IMR-90 (cell line): ENCODE measurements around the gene KAZN. TPM values are rescaled to one million over a fixed set of nuclear protein-coding genes. Genes with fewer than 3 reads are reported as not detected.
A peak's percentile ranks its signal among the peaks of the same experiment; 100 is the strongest.

Experiments
- ATAC-seq: fragments of 200-7000 bp; cut with Tn5 transposase; 2 replicates; pipeline ENCODE4 v1.9.1; 2020; ENCODE audit warnings: low read depth, mild to moderate bottlenecking, moderate library complexity
- BruUV-seq: library from RNA; stranded (reverse); fragments of 400-500 nt; replicated peaks from 2 replicates; lab custom pipeline; 2021; lab: Mats Ljungman, UMichigan
- CTCF ChIA-PET: fragments of 300-600 bp; formaldehyde crosslinking; extraction: SDS; loops from one replicate; lab custom pipeline; 2021; ENCODE audit warnings: antibody characterized with exemption; lab: Yijun Ruan, JAX
- POLR2A ChIA-PET: fragments of 300-600 bp; sonication (Branson Sonifier 250); formaldehyde crosslinking; loops from one replicate; lab custom pipeline; 2022; ENCODE audit warnings: antibody characterized with exemption; ENCODE audit not compliant: unreplicated experiment; lab: Charles Lee
- DNase-seq: peaks from one replicate; pipeline ENCODE4 v3.0.0; 2013
- H2AFZ ChIP-seq: replicated peaks from 2 replicates; pipeline ENCODE3; 2013; ENCODE audit warnings: low read length, mild to moderate bottlenecking; ENCODE audit not compliant: poor library complexity
- H2AK5ac ChIP-seq: 2 replicates; pipeline ENCODE4 v1.6.1; 2013; ENCODE audit warnings: low read depth, low read length, inconsistent platforms
- H2AK9ac ChIP-seq: replicated peaks from 2 replicates; pipeline ENCODE3; 2013; ENCODE audit warnings: mild to moderate bottlenecking, low read depth, low read length, moderate library complexity; ENCODE audit not compliant: poor library complexity
- H2BK120ac ChIP-seq: 2 replicates; pipeline ENCODE4 v1.6.1; 2013; ENCODE audit warnings: low read depth, low read length, inconsistent platforms
- H2BK15ac ChIP-seq: 3 replicates; pipeline ENCODE4 v1.6.1; 2013; ENCODE audit warnings: low read depth, low read length, inconsistent platforms
- H2BK20ac ChIP-seq: 2 replicates; pipeline ENCODE4 v1.6.1; 2013; ENCODE audit warnings: low read depth, mild to moderate bottlenecking, inconsistent platforms, low read length, moderate library complexity
- H2BK5ac ChIP-seq: 2 replicates; pipeline ENCODE4 v1.6.1; 2013; ENCODE audit warnings: mild to moderate bottlenecking, low read depth, low read length, inconsistent platforms; ENCODE audit not compliant: poor library complexity, severe bottlenecking
- H3K14ac ChIP-seq: replicated peaks from 2 replicates; pipeline ENCODE4 v1.6.1; 2013; ENCODE audit warnings: low read depth, low read length, inconsistent platforms
- H3K18ac ChIP-seq: 2 replicates; pipeline ENCODE4 v1.6.1; 2013; ENCODE audit warnings: low read depth, low read length, control low read depth
- H3K23ac ChIP-seq: 2 replicates; pipeline ENCODE4 v1.6.1; 2013; ENCODE audit warnings: low read depth, low read length, inconsistent platforms
- H3K27ac ChIP-seq: 2 replicates; pipeline ENCODE4 v1.5.1; 2013; ENCODE audit warnings: mild to moderate bottlenecking, control low read depth, low read length; ENCODE audit not compliant: insufficient read depth
- H3K27me3 ChIP-seq: 2 replicates; pipeline ENCODE4 v1.6.1; 2013; ENCODE audit warnings: low read length; ENCODE audit not compliant: control insufficient read depth, insufficient read depth
- H3K36me3 ChIP-seq: 2 replicates; pipeline ENCODE4 v1.6.1; 2013; ENCODE audit warnings: low read length, mixed read lengths; ENCODE audit not compliant: control insufficient read depth, insufficient read depth
- H3K4ac ChIP-seq: 2 replicates; pipeline ENCODE4 v1.6.1; 2013; ENCODE audit warnings: low read depth, low read length, inconsistent platforms
- H3K4me1 ChIP-seq: 2 replicates; pipeline ENCODE4 v1.6.1; 2013; ENCODE audit warnings: low read length, mixed read lengths; ENCODE audit not compliant: control insufficient read depth, insufficient read depth
- H3K4me2 ChIP-seq: 2 replicates; pipeline ENCODE4 v1.6.1; 2013; ENCODE audit warnings: low read depth, mild to moderate bottlenecking, control low read depth, low read length, moderate library complexity
- H3K4me3 ChIP-seq: 2 replicates; pipeline ENCODE4 v1.5.1; 2013; ENCODE audit warnings: low read depth, mild to moderate bottlenecking, control low read depth, low read length, moderate library complexity; ENCODE audit not compliant: insufficient read depth
- H3K56ac ChIP-seq: 2 replicates; pipeline ENCODE4 v1.6.1; 2013; ENCODE audit warnings: low read length, inconsistent platforms; ENCODE audit not compliant: insufficient read depth; ENCODE audit errors: extremely low read depth
- H3K79me1 ChIP-seq, 2 experiments: 2 replicates each; pipeline ENCODE4 v1.6.1; 2013; ENCODE audit warnings: low read length in 2 of 2, inconsistent platforms in 1 of 2, low read depth in 1 of 2
- H3K9ac ChIP-seq: 2 replicates; pipeline ENCODE4 v1.6.1; 2013; ENCODE audit warnings: low read depth, low read length, control low read depth
- H3K9me1 ChIP-seq: 2 replicates; pipeline ENCODE4 v1.6.1; 2013; ENCODE audit warnings: low read length, inconsistent platforms; ENCODE audit not compliant: insufficient read depth
- H3K9me3 ChIP-seq: 2 replicates; pipeline ENCODE4 v1.6.1; 2013; ENCODE audit warnings: low read length; ENCODE audit not compliant: control insufficient read depth, insufficient read depth
- H4K20me1 ChIP-seq: 2 replicates; pipeline ENCODE4 v1.6.1; 2013; ENCODE audit warnings: low read length, inconsistent platforms; ENCODE audit not compliant: insufficient read depth
- H4K5ac ChIP-seq: 2 replicates; pipeline ENCODE4 v1.6.1; 2013; ENCODE audit warnings: mild to moderate bottlenecking, low read depth, low read length, control low read depth
- H4K8ac ChIP-seq, 2 experiments: 2 replicates each; pipeline ENCODE4 v1.6.1; 2013; ENCODE audit warnings: low read depth in 2 of 2, low read length in 2 of 2, control low read depth in 1 of 2, inconsistent platforms in 1 of 2
- H4K91ac ChIP-seq: 2 replicates; pipeline ENCODE4 v1.6.1; 2013; ENCODE audit warnings: low read depth, low read length, inconsistent platforms; ENCODE audit not compliant: insufficient read depth
- CEBPB ChIP-seq: IDR thresholded peaks from 2 replicates; pipeline ENCODE4 v1.6.1; 2012; ENCODE audit warnings: low read depth, low read length, improper control_type of control experiment
- CTCF ChIP-seq: conservative IDR thresholded peaks from 2 replicates; pipeline ENCODE4 v1.5.1; 2012; ENCODE audit warnings: mild to moderate bottlenecking, low read depth, low read length, improper control_type of control experiment
- ELK1 ChIP-seq: fragments of 150-350 bp; IDR thresholded peaks from 2 replicates; pipeline ENCODE4 v1.6.1; 2016; ENCODE audit warnings: low read depth, mild to moderate bottlenecking, low read length, moderate library complexity, borderline replicate concordance
- FOS ChIP-seq: fragments of 150-350 bp; IDR thresholded peaks from 2 replicates; pipeline ENCODE4 v1.6.1; 2016; ENCODE audit warnings: low read depth, low read length
- RAD21 ChIP-seq: IDR thresholded peaks from 2 replicates; pipeline ENCODE4 v1.6.1; 2012; ENCODE audit warnings: low read length, improper control_type of control experiment
- SMC3 ChIP-seq: fragments of 150-350 bp; IDR thresholded peaks from 2 replicates; pipeline ENCODE4 v1.6.1; 2016; ENCODE audit warnings: low read depth, mild to moderate bottlenecking, antibody characterized with exemption, low read length, moderate library complexity
- WGBS, 2 experiments: methylation state at CpG; one replicate each; pipeline versions ENCODE4 v1.1.5 to v1.1.7; 2013; ENCODE audit warnings: missing lambda C conversion rate in 2 of 2; ENCODE audit not compliant: insufficient read length in 1 of 2; ENCODE audit errors: extremely low coverage in 2 of 2; 5-methylcytosine and 5-hydroxymethylcytosine counted together
- dilution Hi-C: fragments of 300-500 bp; cut with HindIII; formaldehyde crosslinking; loops from one replicate; pipeline ENCODE4 v1.14.3; 2018; ENCODE audit warnings: low sequenced_read_pairs; ENCODE audit not compliant: unreplicated experiment
- in situ Hi-C: fragments of 300-500 bp; cut with MboI; formaldehyde crosslinking; loops from 3 replicates; pipeline ENCODE4 v1.14.3; 2019; ENCODE audit warnings: low sequenced_read_pairs, inconsistent platforms, mixed read lengths
- intact Hi-C: fragments of 100-400 bp; cut with micrococcal nuclease; formaldehyde crosslinking; loops from 2 replicates; pipeline ENCODE4 v1.10.0; 2022
- polyA plus RNA-seq, 3 experiments: library from polyadenylated mRNA; depleted of rRNA; stranded (reverse); fragments of >200 nt; gene quantifications; 2 replicates each; pipeline ENCODE4 v1.2.3, GENCODE V29; 2012; ENCODE audit warnings: low replicate concordance in 1 of 3
- total RNA-seq: library from RNA; depleted of rRNA; stranded (reverse); fragments of >200 nt; gene quantifications from 2 replicates; pipeline ENCODE4 v1.2.3, GENCODE V29; 2012

Gene KAZN
- total and polyA plus RNA-seq, 2 of the 4 experiments (the other 2 are of a cell fraction): 5.2 to 10.5 TPM

- Histone ChIP-seq H3K27ac (no peak overlapping the region), H4K8ac (0 out of 4 replicates have a peak overlapping the region, but pooled peaks of 1 of the 2 experiments have one; percentile 0), H2BK5ac (no peak overlapping the region), H2BK20ac (0 out of 2 replicates have a peak overlapping the region, but pooled peaks have one; percentile 32), H3K79me1 (peaks cover 22 to 65% of the 10 kb centered on the region in 2 experiments), H3K9me3 (no peaks in the 10 kb centered on the region), H3K4me1 (peaks cover 25% of the 10 kb centered on the region), H3K27me3 (no peaks in the 10 kb centered on the region), H2AK9ac (peak overlapping the region; percentile 17), H2BK15ac (no peak overlapping the region; the same call in 2 of the 3 replicates), H3K36me3 (no peaks in the 10 kb centered on the region), H2AK5ac (peak overlapping the region; percentile 54), H3K4ac (peak overlapping the region; percentile 42; the same call in 1 of the 2 replicates), H3K9ac (no peak overlapping the region), H3K4me3 (no peak overlapping the region), H4K91ac (no peak overlapping the region; the same call in 1 of the 2 replicates), H2BK120ac (peak overlapping the region; percentile 45), H3K18ac (no peak overlapping the region), H3K4me2 (no peak overlapping the region), H3K23ac (no peak overlapping the region), H4K5ac (no peak overlapping the region), H2AFZ (peak overlapping the region; percentile 54), H4K20me1 (peaks cover 29% of the 10 kb centered on the region), H3K9me1 (peaks cover 19% of the 10 kb centered on the region; the same call in 1 of the 2 replicates), H3K14ac (no peak overlapping the region), H3K56ac (no peak overlapping the region)
- ChIA-PET CTCF (interaction anchor here (0.6 to 1.7 kb wide), 16 partner anchors 9 to 248 kb away, joined by 3 to 15 read pairs (median 4); no protein-coding TSS in a partner anchor), POLR2A (no interaction called here)
- intact Hi-C loops (loop anchor here (1.0 to 10.0 kb wide), 5 partner anchors 80 to 283 kb away; no protein-coding TSS in a partner anchor), in situ Hi-C loops (loop anchor here (5.0 kb wide), 1 partner anchor 100 kb away; no protein-coding TSS in a partner anchor), dilution Hi-C loops (no loop called here)
- TF ChIP-seq CEBPB: 0 out of 2 replicates have a peak, but pooled peaks have one; percentile 7
- TF ChIP-seq SMC3: peak; percentile 80
- no peak for TF ChIP-seq FOS
- TF ChIP-seq RAD21: peak; percentile 84
- peak; percentile 86 for TF ChIP-seq CTCF
- TF ChIP-seq ELK1: no peak
- ATAC-seq (peak; percentile 70), DNase-seq (peak; percentile 54)
- no TSS peak for BruUV-seq
- 85% methylated on average over 4 of the region's 12 CpGs; no CpG with 5 or more reads in 1 of the 2 experiments for WGBS, 2 experiments
Observed at GRCh38 chr1:15027515-15027986, 429.1 kb downstream of the KAZN start.
